22Rv1 (cell line): ENCODE measurements around the gene SYNJ2.

Experiments used
- CTCF ChIP-seq: fragments of 450-650 bp; IDR thresholded peaks from 2 replicates; pipeline ENCODE4 v1.5.1; 2017; ENCODE audit warnings: mild to moderate bottlenecking
- ZFX ChIP-seq: fragments of 450-650 bp; IDR thresholded peaks from 2 replicates; pipeline ENCODE4 v1.6.1; 2017; ENCODE audit warnings: antibody characterized with exemption, borderline replicate concordance

DNA sequence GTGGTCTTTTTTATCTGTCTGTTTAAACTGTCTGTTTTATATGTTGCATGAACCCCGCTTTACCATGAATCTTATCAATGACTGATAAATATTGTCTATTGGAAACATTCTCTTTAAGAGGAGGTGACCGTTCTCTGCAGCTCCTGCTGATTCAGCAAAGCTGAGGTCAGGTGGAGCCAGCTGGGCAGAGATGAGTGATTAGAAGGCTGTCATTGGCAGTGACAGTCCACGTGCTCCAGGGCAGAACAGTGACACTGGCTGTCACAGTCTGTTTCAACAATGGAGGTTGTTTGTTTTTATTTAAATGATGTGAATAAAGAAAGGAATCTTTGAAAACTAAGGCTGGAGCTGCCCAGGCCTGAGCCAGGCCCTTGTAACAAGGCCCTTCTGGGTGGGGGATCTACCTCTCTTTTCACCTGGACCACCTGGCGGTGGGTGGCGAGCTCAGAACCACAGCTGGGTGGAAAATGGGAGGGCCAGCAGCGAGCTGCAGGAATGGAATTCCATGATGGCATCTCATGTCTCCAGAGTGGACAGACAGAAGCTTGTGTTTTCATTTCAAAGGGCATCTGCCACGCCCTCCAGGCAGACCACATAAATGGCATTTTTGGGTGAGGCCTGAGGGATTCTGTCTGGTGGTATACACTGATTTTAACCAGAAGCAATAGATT is 12.6 kb downstream of the SYNJ2 start:
- TF ChIP-seq CTCF (no peak), ZFX (no peak)
